GDM1 (cell line): ENCODE measurements around the gene MAGT1.
"Not testable (repeated sequence)": the region's sequence is repeated elsewhere in the genome, so short reads cannot be mapped to it uniquely, and the experiment has no call there.

ENCODE experiments used
- DNase-seq: peaks from one replicate; lab custom pipeline; 2025; lab: John Stamatoyannopoulos, UW

Gene MAGT1

DNA sequence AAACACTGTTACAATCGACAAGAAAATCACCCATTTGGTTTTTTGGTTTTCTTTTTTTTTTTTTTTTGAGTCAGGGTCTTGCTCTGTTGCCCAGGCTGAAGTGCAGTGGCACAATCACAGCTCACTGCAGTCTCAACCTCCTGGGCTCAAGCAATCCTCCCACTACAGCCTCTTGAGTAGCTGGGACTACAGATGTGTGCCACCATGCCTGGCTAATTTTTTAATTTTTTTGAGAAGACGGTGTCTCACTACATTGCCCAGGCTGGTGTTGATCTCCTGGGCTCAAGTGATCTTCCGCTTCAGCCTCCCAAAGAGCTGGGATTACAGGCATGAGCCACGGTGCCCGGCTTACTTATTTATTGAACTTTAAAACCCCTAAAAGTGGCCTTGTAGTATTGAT lies 63.7 kb downstream of the MAGT1 start:
- DNase-seq = not testable (repeated sequence)

DNA sequence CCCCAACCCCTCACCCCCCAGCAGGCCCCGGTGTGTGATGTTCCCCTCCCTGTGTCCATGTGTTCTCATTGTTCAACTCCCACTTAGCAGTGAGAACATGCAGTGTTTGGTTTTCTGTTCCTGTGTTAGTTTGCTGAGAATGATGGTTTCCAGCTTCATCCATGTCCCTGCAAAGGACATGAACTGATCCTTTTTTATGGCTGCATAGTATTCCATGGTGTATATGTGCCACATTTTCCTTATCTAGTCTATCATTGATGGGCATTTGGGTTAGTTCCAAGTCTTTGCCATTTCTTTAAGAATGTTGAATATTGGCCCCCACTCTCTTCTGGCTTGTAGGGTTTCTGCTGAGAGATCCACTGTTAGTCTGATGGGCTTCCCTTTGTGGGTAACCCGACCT lies 73.2 kb downstream of the MAGT1 start:
- DNase-seq = not testable (repeated sequence)

DNA sequence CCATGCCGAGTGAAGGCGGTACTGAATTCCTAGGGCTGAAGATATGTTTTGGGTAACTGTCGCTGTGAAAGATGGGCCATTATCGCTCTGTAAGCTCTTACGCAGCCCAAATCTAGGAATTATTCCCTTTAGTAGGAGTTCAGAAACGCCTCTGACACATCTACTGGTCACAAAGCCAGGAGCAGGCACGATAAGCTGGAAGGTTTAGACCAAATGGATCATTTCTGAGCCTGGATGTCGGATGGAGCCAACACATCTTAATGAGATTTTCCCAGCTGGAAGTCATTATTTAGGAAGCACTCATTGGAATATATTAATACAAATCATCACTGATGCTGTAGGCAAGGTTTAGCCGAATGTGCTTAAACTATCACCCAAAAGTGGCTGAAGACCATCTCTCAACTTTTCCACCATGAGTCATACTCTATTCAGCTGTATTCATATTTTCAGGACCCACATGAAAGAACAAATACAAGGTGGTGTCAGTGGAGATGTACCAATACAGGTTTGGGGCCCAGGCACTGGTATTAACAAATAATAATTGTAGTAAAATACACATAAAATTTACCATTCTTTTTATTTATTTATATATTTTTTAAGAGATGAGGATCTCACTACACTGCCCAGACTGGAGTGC lies 75.0 kb downstream of the MAGT1 start:
- DNase-seq = no peak

DNA sequence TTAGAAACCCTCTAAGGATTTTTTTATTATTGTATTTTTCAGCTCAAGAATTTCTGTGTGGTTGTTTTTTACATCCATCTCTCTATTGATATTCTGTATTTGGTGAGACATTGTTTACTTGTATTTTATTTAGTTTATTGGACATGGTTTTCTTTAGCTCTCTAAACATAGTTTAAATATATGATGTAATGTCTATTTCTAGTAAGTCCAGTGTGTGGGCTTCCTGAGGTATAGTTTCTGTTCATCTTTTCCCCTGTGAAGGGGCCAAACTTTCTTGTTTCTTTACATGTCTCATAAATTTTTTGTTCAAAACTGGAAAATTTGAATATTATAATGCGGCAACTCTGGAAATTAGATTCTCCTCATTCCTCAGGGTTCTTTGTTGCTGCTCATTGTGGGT lies 81.0 kb downstream of the MAGT1 start:
- DNase-seq = no peak

GRCh38 chrX:77802201-77802600 lies 93.0 kb downstream of the MAGT1 start:
- DNase-seq = no peak

GRCh38 chrX:77795124-77795523 lies 100.1 kb downstream of the MAGT1 start:
- DNase-seq = no peak

DNA sequence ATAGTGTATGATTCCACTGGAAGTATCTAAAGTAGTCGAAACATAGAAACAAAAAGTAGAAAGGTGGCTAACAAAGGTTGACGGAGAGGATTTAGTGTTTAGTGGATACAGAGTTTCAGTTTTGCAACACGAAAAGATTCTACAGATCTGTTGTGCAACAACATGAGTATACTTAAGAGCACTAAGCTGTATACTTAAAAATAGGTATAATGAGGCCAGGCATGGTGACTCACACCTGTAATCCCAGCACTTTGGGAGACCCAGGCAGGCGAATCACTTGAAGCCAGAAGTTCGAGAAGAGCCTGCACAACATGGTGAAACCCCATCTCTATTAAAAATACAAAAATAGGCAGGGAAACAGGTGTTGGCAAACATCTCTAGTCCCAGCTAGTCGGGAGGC lies 101.3 kb downstream of the MAGT1 start:
- DNase-seq = no peak

- DNase-seq = no peak
These were observed 107.2 kb downstream of the MAGT1 start for GRCh38 chrX:77788050-77788449.

DNA sequence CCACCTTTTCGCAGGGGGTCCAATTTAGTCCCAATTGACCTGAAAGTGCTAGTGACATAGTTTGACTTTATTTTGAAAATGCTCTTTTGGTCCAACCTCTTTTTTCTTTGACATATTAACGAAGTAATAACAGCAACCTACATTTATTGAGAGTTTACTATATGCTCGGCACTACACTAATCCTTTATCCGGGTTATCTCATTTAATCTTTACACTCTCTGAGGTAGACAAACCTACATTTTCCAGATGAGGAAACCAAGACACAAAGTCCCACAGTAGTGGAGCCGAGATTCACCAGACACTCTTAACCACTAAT lies 108.9 kb downstream of the MAGT1 start:
- DNase-seq = no peak

DNA sequence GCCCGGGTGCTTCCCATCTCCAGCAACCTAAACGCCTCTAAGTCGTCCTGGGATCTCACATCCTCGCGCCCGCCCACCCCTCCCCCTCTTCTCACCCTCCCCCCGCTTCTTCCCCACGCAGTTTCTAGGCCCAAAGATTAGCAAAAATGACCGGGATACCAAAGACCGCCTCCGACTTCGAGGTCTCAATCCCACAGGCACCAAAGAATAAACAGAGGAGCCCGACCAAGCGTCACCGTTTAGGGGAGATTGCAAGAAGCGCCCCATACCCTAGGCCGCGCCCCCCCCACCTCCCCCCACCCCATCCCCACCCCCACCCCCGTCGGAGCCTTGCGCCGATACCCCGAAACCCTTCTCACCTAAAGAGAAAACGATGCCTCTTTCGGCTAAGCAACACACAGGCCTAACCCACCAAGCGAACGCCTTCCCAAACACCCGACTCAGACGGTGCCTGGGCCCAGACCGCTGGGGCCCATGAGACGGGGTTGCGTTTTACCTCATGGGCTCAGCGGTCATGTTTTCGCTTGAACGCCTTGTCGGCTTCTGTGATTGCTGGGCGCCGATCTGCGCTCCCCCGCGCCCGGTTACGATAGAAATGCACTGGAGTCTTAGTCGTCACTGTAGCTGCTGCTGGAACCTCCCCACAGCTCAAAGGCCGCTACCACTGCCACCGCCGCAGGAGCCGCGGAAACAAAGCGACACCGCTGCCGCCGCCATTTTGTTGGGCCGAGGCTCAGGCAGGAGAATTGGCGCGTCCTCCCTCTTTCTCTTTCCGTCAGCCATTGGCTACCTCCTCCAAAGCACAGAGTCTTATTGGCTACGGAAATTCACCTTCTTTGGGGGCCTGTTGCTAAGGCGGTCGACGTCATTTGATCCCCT lies 109.5 kb downstream of the MAGT1 start, which contains the start of gene ATRX:
TSS of gene ATRX (minus strand) at position 731 of the 879 bp plus-strand sequence. CDS start at position 516, 215 bp downstream.
- peak; percentile 72 for DNase-seq

DNA sequence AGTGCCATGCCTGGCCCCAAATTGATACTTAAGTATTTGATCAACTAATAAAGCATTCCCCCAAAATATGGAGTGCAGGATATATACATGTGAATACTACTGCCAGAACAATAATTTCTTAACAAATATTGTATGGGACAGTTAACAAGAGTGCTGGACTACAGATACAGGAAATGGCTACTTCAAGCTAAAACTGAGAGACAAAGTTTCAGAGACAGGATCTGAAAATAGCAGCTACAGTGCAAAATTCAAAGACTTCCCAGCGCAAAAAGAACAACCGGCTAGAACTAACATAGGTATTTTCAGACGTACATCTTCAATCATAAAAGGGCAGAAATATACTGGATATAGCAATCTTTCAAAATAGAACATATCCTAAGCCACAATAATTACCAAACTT lies 115.5 kb downstream of the MAGT1 start:
- no peak for DNase-seq

DNA sequence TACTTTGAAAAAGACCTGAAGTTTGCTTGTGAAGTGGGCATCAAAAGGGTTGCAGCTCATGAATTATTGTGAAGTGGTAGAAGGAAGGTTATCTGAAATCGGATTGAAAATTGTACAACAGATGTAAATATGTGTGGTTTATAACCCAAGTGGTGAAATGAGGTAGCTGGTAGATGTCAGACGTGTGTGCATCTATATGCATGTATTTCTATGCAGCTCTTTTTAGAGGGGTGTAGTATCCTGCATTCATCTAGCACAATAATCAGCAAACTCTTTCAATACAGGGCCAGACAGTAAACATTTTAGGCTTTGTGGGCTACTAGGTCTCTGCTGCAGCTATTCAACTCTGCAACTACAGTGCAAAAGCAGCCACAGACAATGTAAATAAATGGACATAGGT lies 118.6 kb downstream of the MAGT1 start:
- no peak for DNase-seq
